SU-DHL-6 (cell line): ENCODE data around the gene FTCDNL1.

Source experiments
- CTCF ChIP-seq: fragments of 200-600 bp; sonication (generic); IDR thresholded peaks from one replicate; pipeline ENCODE4 v1.5.1; 2017; ENCODE audit warnings: antibody characterized with exemption, mild to moderate bottlenecking, low read length, moderate library complexity; ENCODE audit not compliant: insufficient read depth, poor library complexity, severe bottlenecking
- EZH2phosphoT487 ChIP-seq: fragments of 200-600 bp; sonication (generic), shearing (Covaris generic); conservative IDR thresholded peaks from 2 replicates; pipeline ENCODE4 v1.6.1; 2018; ENCODE audit warnings: mild to moderate bottlenecking, antibody characterized with exemption, low read length, moderate library complexity, mixed read lengths

GRCh38 chr2:199818026-199818425 is 33.0 kb downstream of the FTCDNL1 start:
- TF ChIP-seq CTCF (no peak), EZH2phosphoT487 (no peak)
